H1 (cell line): Measurements from ENCODE around the gene ZC3H18.

Experiments
- ATF3 ChIP-seq: IDR thresholded peaks from 2 replicates; pipeline ENCODE4 v1.6.1; 2011; ENCODE audit warnings: low read depth, mild to moderate bottlenecking, low read length; ENCODE audit not compliant: insufficient read depth
- CREB1 ChIP-seq: IDR thresholded peaks from 2 replicates; pipeline ENCODE4 v1.6.1; 2012; ENCODE audit warnings: inconsistent platforms
- CTCF ChIP-seq, 3 experiments: IDR thresholded peaks; 1 replicate in 2 of 3; 2 replicates in 1 of 3; pipeline versions ENCODE4 v1.5.1 to v1.6.1; 2011; ENCODE audit warnings: low read length in 3 of 3, mild to moderate bottlenecking in 3 of 3, inconsistent platforms in 2 of 3, low read depth in 1 of 3, moderate library complexity in 1 of 3; ENCODE audit not compliant: insufficient read depth in 1 of 3; ENCODE audit errors: control extremely low read depth in 1 of 3
- EP300 ChIP-seq, 2 experiments: IDR thresholded peaks; 1 replicate in 1 of 2; 2 replicates in 1 of 2; pipeline ENCODE4 v1.6.1; 2011 to 2012; ENCODE audit warnings: low read depth in 2 of 2, low read length in 2 of 2, mild to moderate bottlenecking in 2 of 2, borderline replicate concordance in 1 of 2, inconsistent platforms in 1 of 2, moderate library complexity in 1 of 2
- FOSL1 ChIP-seq: IDR thresholded peaks from 2 replicates; pipeline ENCODE4 v1.6.1; 2011; ENCODE audit warnings: mild to moderate bottlenecking, low read depth, low read length, moderate library complexity; ENCODE audit not compliant: insufficient read depth
- GABPA ChIP-seq: IDR thresholded peaks from 2 replicates; pipeline ENCODE4 v1.6.1; 2011; ENCODE audit warnings: mild to moderate bottlenecking, low read length, moderate library complexity, borderline replicate concordance; ENCODE audit not compliant: insufficient read depth
- POLR2A ChIP-seq, 2 experiments: IDR thresholded peaks; 1 replicate in 1 of 2; 2 replicates in 1 of 2; pipeline ENCODE4 v1.6.1; 2011; ENCODE audit warnings: low read depth in 2 of 2, low read length in 2 of 2, mild to moderate bottlenecking in 2 of 2; ENCODE audit errors: control extremely low read depth in 1 of 2
- SP1 ChIP-seq: IDR thresholded peaks from 2 replicates; pipeline ENCODE4 v1.6.1; 2011; ENCODE audit warnings: low read depth, low read length
- SP2 ChIP-seq: IDR thresholded peaks from 2 replicates; pipeline ENCODE4 v1.6.1; 2012; ENCODE audit warnings: mild to moderate bottlenecking, low read length, inconsistent platforms
- SRF ChIP-seq: IDR thresholded peaks from 2 replicates; pipeline ENCODE4 v1.6.1; 2011; ENCODE audit warnings: mild to moderate bottlenecking, low read depth, low read length, moderate library complexity
- TBP ChIP-seq: IDR thresholded peaks from 2 replicates; pipeline ENCODE4 v1.6.1; 2011; ENCODE audit warnings: low read depth, low read length, improper control_type of control experiment
- TEAD4 ChIP-seq: IDR thresholded peaks from 2 replicates; pipeline ENCODE4 v1.6.1; 2012; ENCODE audit warnings: low read depth, low read length, inconsistent platforms, mixed read lengths
- ZNF274 ChIP-seq: IDR thresholded peaks from 2 replicates; pipeline ENCODE4 v1.7.0; 2012; ENCODE audit warnings: low read length, borderline replicate concordance; ENCODE audit errors: extremely low read depth
- TF ChIP-seq, protein P1 (sequence below): IDR thresholded peaks from 2 replicates; pipeline ENCODE4 v1.6.1; 2012; ENCODE audit warnings: inconsistent platforms

DNA sequence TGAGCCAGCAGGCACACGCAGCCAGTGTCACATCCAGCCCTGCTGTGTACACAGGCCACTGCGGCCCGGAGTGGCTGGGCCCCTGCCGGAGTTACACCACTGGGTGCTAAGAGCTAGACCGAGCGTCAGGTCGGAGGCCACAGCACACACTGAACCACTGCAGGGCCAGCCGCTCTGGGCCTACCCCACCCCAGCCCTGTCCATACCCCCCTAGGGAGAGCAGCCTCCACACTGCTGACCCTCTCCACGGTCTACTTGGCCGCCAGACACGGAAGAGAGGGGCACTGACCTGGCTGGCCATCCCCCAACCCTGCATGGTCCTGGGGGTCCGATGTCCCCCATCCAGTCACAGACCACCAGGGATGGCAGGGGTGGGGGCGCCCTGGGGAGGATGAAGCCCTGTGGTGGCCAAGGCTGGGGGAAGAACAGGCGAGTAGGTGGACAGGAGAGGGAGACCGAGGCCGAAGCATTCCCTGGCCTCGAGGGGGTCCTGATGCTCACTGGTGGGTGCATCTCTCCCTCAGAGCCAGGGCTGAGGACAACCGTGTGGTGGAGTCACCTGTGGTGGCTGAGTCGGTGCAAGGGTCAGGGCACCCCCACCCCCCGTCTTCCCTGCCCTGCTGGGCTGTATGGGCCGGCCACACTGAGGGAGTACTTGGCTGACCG lies 34.9 kb upstream of the ZC3H18 start:
- TF ChIP-seq CTCF (IDR thresholded peaks at IDR 0.05; ENCODE audit: control extremely low read depth in 1 of 3, insufficient read depth in 1 of 3, low read depth in 1 of 3, low read length in 3 of 3) (no peak), TEAD4 (no peak), ATF3 (no peak), EP300 (IDR thresholded peaks at IDR 0.05; ENCODE audit: borderline replicate concordance in 1 of 2, low read depth in 2 of 2, low read length in 2 of 2) (no peak), GABPA (no peak), CREB1 (no peak), POLR2A (IDR thresholded peaks at IDR 0.05; ENCODE audit: control extremely low read depth in 1 of 2, low read depth in 2 of 2, low read length in 2 of 2) (no peak), FOSL1 (no peak), ZNF274 (no peak), SP2 (no peak), SRF (no peak), SP1 (no peak), TBP (no peak)
- TF ChIP-seq, protein P1, sequence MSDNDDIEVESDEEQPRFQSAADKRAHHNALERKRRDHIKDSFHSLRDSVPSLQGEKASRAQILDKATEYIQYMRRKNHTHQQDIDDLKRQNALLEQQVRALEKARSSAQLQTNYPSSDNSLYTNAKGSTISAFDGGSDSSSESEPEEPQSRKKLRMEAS: no peak
